A549 (cell line): ENCODE data around the gene NGRN. TPM values are rescaled to one million over a fixed set of nuclear protein-coding genes. Genes with fewer than 3 reads are reported as not detected.
A peak's percentile ranks its signal among the peaks of the same experiment; 100 is the strongest.

Experiments used
- ATAC-seq, 2 experiments: fragments of 200-7000 bp in 1 of 2; fragments of >200 bp in 1 of 2; cut with Nextera tagmentation in 1 of 2; cut with Tn5 transposase in 1 of 2; 3 replicates each; pipeline versions ENCODE4 v1.8.0 to v1.9.1; 2018 to 2020; ENCODE audit warnings: mild to moderate bottlenecking in 1 of 2, moderate library complexity in 1 of 2
- CTCF ChIA-PET: fragments of 300-600 bp; sonication (Branson Sonifier 250); formaldehyde crosslinking; extraction: SDS; loops from one replicate; lab custom pipeline; 2021; ENCODE audit warnings: antibody characterized with exemption, inconsistent platforms; lab: Yijun Ruan, JAX
- POLR2A ChIA-PET: fragments of 350-600 bp; formaldehyde crosslinking; extraction: SDS; loops from one replicate; lab custom pipeline; 2021; ENCODE audit warnings: antibody characterized with exemption, inconsistent platforms; lab: Yijun Ruan, JAX
- DNase-seq, 2 experiments: peaks; one replicate each; pipeline versions ENCODE4 v3.0.0 to v3.0.0-alpha.2; 2011 to 2016; ENCODE audit warnings: low read depth in 1 of 2, low spot score in 1 of 2
- FAIRE-seq: peaks from 2 replicates; lab custom pipeline; 2011; peaks lifted over from hg19 to GRCh38; lab: Jason Lieb, UNC
- H3K27ac ChIP-seq, 2 experiments: fragments of >200 bp; sonication (Bioruptor Twin); formaldehyde crosslinking; 3 replicates each; pipeline ENCODE4 v1.5.1; 2016 to 2017
- H3K4me1 ChIP-seq: fragments of >200 bp; sonication (Bioruptor Twin); formaldehyde crosslinking; 3 replicates; pipeline ENCODE4 v1.6.1; 2016
- H3K4me2 ChIP-seq: fragments of >200 bp; sonication (Bioruptor Twin); formaldehyde crosslinking; 3 replicates; pipeline ENCODE4 v1.6.1; 2016
- H3K4me3 ChIP-seq: fragments of >200 bp; sonication (Bioruptor Twin); formaldehyde crosslinking; 3 replicates; pipeline ENCODE4 v1.5.1; 2016
- H3K9me3 ChIP-seq: fragments of >200 bp; sonication (Bioruptor Twin); formaldehyde crosslinking; 3 replicates; pipeline ENCODE4 v1.6.1; 2016
- BHLHE40 ChIP-seq: IDR thresholded peaks from 2 replicates; pipeline ENCODE4 v1.6.1; 2012; ENCODE audit warnings: low read depth, low read length, inconsistent platforms
- CBX2 ChIP-seq: fragments of 200-600 bp; sonication (generic); IDR thresholded peaks from 2 replicates; pipeline ENCODE4 v1.6.1; 2016; ENCODE audit warnings: low read depth, mild to moderate bottlenecking, borderline replicate concordance
- CHD2 ChIP-seq: fragments of 150-350 bp; IDR thresholded peaks from 2 replicates; pipeline ENCODE4 v1.6.1; 2014; ENCODE audit warnings: low read length; ENCODE audit not compliant: partially characterized antibody
- E2F6 ChIP-seq: IDR thresholded peaks from 2 replicates; pipeline ENCODE4 v1.6.1; 2012; ENCODE audit warnings: low read depth, borderline replicate concordance
- EP300 ChIP-seq, 2 experiments: fragments of >200 bp; sonication (Bioruptor Twin); formaldehyde crosslinking; IDR thresholded peaks; 2 replicates in 1 of 2; 3 replicates in 1 of 2; pipeline ENCODE4 v1.6.1; 2016 to 2017
- FOSB ChIP-seq: fragments of 250-450 bp; sonication (Bioruptor Pico); IDR thresholded peaks from 2 replicates; pipeline ENCODE4 v1.5.0; 2020; ENCODE audit warnings: mild to moderate bottlenecking, moderate library complexity
- FOSL2 ChIP-seq, 2 experiments: fragments of 450-650 bp in 1 of 2; fragments of >200 bp in 1 of 2; sonication (Bioruptor Twin) in 1 of 2; formaldehyde crosslinking; IDR thresholded peaks; 2 replicates each; pipeline versions ENCODE4 v1.5.0 to v1.6.1; 2016 to 2020; ENCODE audit warnings: mild to moderate bottlenecking in 1 of 2, moderate library complexity in 1 of 2
- GATA3 ChIP-seq: IDR thresholded peaks from 2 replicates; pipeline ENCODE4 v1.6.1; 2012; ENCODE audit warnings: borderline replicate concordance
- HES2 ChIP-seq: fragments of >200 bp; sonication (Bioruptor Twin); formaldehyde crosslinking; IDR thresholded peaks from 2 replicates; pipeline ENCODE4 v1.6.1; 2016
- HMGXB4 ChIP-seq: fragments of 250-450 bp; sonication (Bioruptor Pico); IDR thresholded peaks from 2 replicates; pipeline ENCODE4 v1.5.0; 2021; ENCODE audit warnings: mild to moderate bottlenecking, moderate library complexity, borderline replicate concordance
- HOXB5 ChIP-seq: fragments of 250-450 bp; sonication (Bioruptor Pico); IDR thresholded peaks from 2 replicates; pipeline ENCODE4 v1.5.0; 2020; ENCODE audit warnings: mild to moderate bottlenecking, moderate library complexity
- JUN ChIP-seq, 2 experiments: fragments of >200 bp; sonication (Bioruptor Twin); formaldehyde crosslinking; IDR thresholded peaks; 2 replicates in 1 of 2; 3 replicates in 1 of 2; pipeline ENCODE4 v1.6.1; 2016 to 2017
- JUNB ChIP-seq: fragments of >200 bp; sonication (Bioruptor Twin); formaldehyde crosslinking; IDR thresholded peaks from 2 replicates; pipeline ENCODE4 v1.6.1; 2016
- MAX ChIP-seq: IDR thresholded peaks from 2 replicates; pipeline ENCODE4 v1.6.1; 2012
- MYC ChIP-seq: IDR thresholded peaks from 2 replicates; pipeline ENCODE4 v1.6.1; 2012; ENCODE audit warnings: mild to moderate bottlenecking, inconsistent platforms, low read length, improper control_type of control experiment, borderline replicate concordance
- NR3C1 ChIP-seq: fragments of >200 bp; sonication (Bioruptor Twin); formaldehyde crosslinking; IDR thresholded peaks from 3 replicates; pipeline ENCODE4 v1.6.1; 2017
- PBX3 ChIP-seq: IDR thresholded peaks from 2 replicates; pipeline ENCODE4 v1.6.1; 2012
- POLR2A ChIP-seq: IDR thresholded peaks from 2 replicates; pipeline ENCODE4 v1.6.1; 2012; ENCODE audit warnings: mild to moderate bottlenecking, low read length
- RAD21 ChIP-seq, 2 experiments: fragments of >200 bp in 1 of 2; sonication (Bioruptor Twin) in 1 of 2; formaldehyde crosslinking in 1 of 2; IDR thresholded peaks in 1 of 2; conservative IDR thresholded peaks in 1 of 2; 2 replicates in 1 of 2; 3 replicates in 1 of 2; pipeline ENCODE4 v1.6.1; 2012 to 2018; ENCODE audit warnings: inconsistent platforms in 1 of 2
- SMC3 ChIP-seq: fragments of >200 bp; sonication (Bioruptor Twin); formaldehyde crosslinking; IDR thresholded peaks from 3 replicates; pipeline ENCODE4 v1.6.1; 2018; ENCODE audit warnings: inconsistent platforms
- TFCP2L1 ChIP-seq: fragments of 250-450 bp; sonication (Bioruptor Pico); IDR thresholded peaks from 2 replicates; pipeline ENCODE4 v1.5.0; 2021; ENCODE audit warnings: mild to moderate bottlenecking
- TP53 ChIP-seq: fragments of 250-450 bp; sonication (Bioruptor Pico); IDR thresholded peaks from 2 replicates; pipeline ENCODE4 v1.5.0; 2021; ENCODE audit warnings: mild to moderate bottlenecking, moderate library complexity
- USF2 ChIP-seq: fragments of 450-650 bp; IDR thresholded peaks from 2 replicates; pipeline ENCODE4 v1.6.1; 2014; ENCODE audit warnings: antibody characterized with exemption
- WGBS: methylation state at CpG from one replicate; pipeline ENCODE4 v1.1.6; 2017; ENCODE audit errors: missing lambda C conversion rate; 5-methylcytosine and 5-hydroxymethylcytosine counted together
- polyA plus RNA-seq, 4 experiments: library from polyadenylated mRNA; depleted of rRNA in 3 of 4; stranded (reverse); fragments of >200 nt; fragmentation: RNase III in 1 of 4; extraction: RNeasy Plus Mini Kit Qiagen cat#74134 plus additional on column Dnase treatment in 1 of 4; gene quantifications; 2 replicates in 3 of 4; 3 replicates in 1 of 4; pipeline ENCODE4 v1.2.3, GENCODE V29; 2011 to 2017

The NGRN gene
- polyA plus RNA-seq, 2 of the 4 experiments (the other 2 are of a cell fraction): 83.2 to 159 TPM

GRCh38 chr15:90234096-90234988, 31.1 kb upstream of the NGRN start, which contains the start of gene GDPGP1 (continued):
- TF ChIP-seq RAD21 (conservative IDR thresholded peaks at IDR 0.05 in 1 of 2, IDR thresholded peaks at IDR 0.05 in 1 of 2) (no peak), HMGXB4 (no peak), HES2 (no peak), FOSL2 (IDR thresholded peaks at IDR 0.05) (no peak), FOSL2 (CRISPR knock-in tag; IDR thresholded peaks at IDR 0.05) (peak; percentile 91), NR3C1 (no peak), MAX (peak; percentile 54), USF2 (no peak)

- no peak overlapping the region for H3K27ac ChIP-seq
- TF ChIP-seq TP53 (no peak), POLR2A (no peak), CHD2 (no peak), JUNB (no peak), GATA3 (no peak)
- TF ChIP-seq, all 56 proteins: peak for 0
- DNase-seq (no peak), ATAC-seq (no peak), FAIRE-seq (no peak)
- Histone ChIP-seq H3K4me2 (no peak overlapping the region), H3K9me3 (no peaks in the 10 kb centered on the region), H3K4me1 (peaks cover 7% of the 10 kb centered on the region; the same call in 2 of the 3 replicates), H3K4me3 (no peak overlapping the region)
- 65% methylated on average over 3 of the region's 3 CpGs for WGBS
- ChIA-PET POLR2A (no interaction called here), CTCF (interaction anchor here (3.4 to 15.7 kb wide), 2 partner anchors 8 to 26 kb away, joined by 13 to 288 read pairs; no protein-coding TSS in a partner anchor)
These were observed 26.1 kb upstream of the NGRN start for GRCh38 chr15:90239371-90239770.

GRCh38 chr15:90240856-90241255, 24.6 kb upstream of the NGRN start:
- no peak for FAIRE-seq
- TF ChIP-seq HOXB5 (CRISPR knock-in tag) (no peak), E2F6 (no peak), EP300 (IDR thresholded peaks at IDR 0.05) (no peak), POLR2A (no peak), FOSL2 (IDR thresholded peaks at IDR 0.05) (no peak), FOSL2 (CRISPR knock-in tag; IDR thresholded peaks at IDR 0.05) (no peak), TP53 (no peak), MYC (no peak), PBX3 (no peak), CBX2 (no peak), GATA3 (no peak), TFCP2L1 (no peak), JUN (IDR thresholded peaks at IDR 0.05) (no peak), CHD2 (no peak), SMC3 (no peak), BHLHE40 (no peak), FOSB (CRISPR knock-in tag) (no peak)
- Histone ChIP-seq H3K27ac (no peak overlapping the region), H3K4me3 (no peak overlapping the region), H3K4me1 (no peaks in the 10 kb centered on the region), H3K9me3 (no peaks in the 10 kb centered on the region), H3K4me2 (no peak overlapping the region)
- DNase-seq: no peak
- CTCF ChIA-PET: interaction anchor here (1.1 to 4.0 kb wide), 3 partner anchors 10 to 104 kb away, joined by 3 to 20 read pairs (median 4); partner anchors contain the start of gene TTLL13
- POLR2A ChIA-PET: no interaction called here
- ATAC-seq: no peak
- 90% methylated on average over 6 of the region's 8 CpGs for WGBS
